HG03060 (cell line): ENCODE measurements around the gene PLEKHG4B.

Experiments
- ATAC-seq: cut with Tn5 transposase; IDR thresholded peaks from one replicate; pipeline ENCODE4 v1.9.1; 2021; ENCODE audit warnings: low read depth, moderate number of reproducible peaks; ENCODE audit not compliant: unreplicated experiment

Gene PLEKHG4B

DNA sequence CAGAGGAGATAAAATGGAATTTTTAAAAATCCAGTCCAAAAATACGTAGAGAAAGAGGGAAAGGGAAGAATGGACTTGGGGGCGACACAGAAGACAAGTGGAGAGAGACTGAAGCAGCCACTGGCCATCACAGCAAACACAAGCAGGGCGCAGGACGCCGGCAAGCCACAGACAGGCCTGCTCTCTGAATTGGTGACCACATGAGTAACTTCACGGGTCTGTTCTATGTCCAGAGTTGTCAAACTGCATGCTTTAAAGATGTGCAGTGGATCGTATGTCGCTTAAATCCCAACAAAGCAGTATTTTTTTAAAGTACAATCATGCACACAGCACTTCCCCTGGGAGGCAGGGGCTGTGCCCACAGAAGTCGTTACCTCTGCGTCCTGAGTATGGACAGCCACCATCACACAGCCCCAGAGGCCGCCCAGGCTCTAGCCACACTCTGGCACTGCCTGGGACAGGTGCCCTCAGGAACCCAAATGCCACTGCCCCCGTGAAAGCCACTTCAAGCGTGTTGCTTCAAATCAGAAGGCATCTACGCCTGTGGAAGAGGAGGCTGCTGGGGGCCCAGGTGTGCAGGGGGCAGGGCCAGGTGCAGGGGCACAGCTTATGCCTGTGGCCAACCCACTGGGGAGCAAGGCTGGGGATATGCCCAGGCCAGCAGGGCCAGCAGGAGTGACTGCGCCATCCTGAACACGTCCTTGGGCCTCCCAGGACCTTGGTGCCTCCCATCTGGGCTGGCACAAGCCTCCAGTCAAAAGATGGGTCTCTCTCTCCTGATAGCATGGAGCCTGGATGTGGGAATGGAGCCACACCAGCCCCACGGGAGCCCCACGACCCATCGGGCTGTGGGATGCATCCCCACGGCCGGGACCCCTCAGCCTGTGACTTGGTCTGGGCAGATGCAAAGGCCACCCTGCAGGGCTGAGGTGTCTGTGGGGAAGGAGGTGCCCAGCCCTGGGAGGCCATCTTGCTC, 93.4 kb downstream of the PLEKHG4B start:
- no peak for ATAC-seq

- no peak for ATAC-seq
Observed at GRCh38 chr5:186091-187041, 94.4 kb downstream of the PLEKHG4B start.

DNA sequence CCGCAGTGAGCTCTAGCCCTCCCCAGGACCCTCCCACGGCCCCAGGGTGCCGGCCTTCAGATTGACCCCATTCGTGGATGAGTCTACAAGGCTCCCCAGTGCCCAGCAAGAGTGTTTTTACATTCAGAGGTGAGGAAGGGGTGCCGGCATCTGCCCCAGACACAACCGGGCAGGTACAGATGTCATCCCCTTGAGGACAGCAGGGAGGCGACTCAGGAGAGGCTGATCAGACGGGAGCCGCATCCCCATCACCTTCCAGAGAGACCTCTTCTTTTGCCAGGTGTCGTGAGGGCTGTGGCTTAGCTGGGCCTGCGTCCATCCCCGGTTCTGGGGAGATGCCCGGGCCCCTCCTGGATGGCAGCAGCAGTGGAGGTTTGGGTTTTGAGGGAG, 95.1 kb downstream of the PLEKHG4B start:
- ATAC-seq = no peak

DNA sequence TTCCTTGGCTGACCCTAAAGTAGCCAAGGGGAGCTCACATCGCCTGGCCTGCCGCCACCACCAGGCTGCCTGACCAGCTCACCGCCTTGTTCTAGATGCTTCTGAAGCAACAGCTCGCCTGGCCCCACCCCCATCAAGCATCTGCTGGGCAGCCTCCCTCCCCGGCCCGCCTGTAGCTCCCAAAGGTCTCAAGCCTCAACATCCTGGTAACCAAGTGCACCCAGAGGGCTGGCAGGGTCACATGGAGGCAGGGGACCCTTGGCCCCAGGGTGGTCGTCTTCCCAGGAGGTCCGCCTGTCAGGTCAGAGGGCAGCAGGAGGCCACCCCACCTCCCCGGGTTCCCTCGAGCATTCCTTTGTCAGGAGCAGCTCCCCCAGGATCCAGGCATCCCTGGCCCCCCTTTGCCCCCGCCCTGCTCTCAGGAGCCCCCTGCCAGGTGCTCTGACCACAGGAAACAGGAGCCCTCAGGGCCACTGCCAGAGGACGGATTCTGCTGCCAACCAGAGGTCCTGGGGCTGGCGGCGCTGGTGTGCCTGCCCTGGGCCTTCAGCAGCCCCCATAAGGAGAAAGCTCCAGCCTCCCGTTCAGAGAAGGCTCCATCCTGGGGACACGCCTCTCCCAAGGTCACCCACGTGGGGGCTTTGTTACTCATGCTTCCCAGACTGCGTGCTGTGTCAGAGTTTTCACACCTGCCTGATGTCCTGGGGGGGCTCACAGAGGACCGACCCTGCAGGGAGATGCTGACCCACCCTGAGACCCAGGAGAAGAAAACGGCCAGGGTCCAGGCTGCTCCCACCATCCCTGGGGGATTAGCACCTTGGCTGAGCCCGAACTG, 95.9 kb downstream of the PLEKHG4B start:
- no peak for ATAC-seq

GRCh38 chr5:188488-189481, 96.8 kb downstream of the PLEKHG4B start:
- peak; percentile 49 for ATAC-seq

GRCh38 chr5:189486-189885, 97.5 kb downstream of the PLEKHG4B start:
- ATAC-seq = no peak

DNA sequence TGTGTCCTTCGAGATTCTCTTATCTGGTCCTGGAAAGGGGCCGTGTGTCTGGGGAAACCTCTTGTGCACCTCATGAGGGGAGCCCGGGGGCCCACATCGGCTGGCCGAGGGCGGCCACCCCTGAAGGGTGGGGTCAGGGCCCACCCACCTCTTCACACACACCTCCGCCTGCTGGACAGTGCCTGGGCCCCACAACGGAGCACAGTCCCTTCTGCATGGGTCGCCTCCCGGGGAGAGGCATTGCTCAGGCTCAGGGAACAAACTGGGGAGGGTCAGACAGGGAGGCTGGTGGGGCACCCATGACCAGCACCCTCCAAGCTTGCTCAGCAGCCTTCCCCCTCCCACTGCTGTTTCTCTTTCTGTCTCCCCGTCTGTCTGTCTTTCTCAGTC, 98.0 kb downstream of the PLEKHG4B start:
- ATAC-seq = no peak

GRCh38 chr5:190366-191035, 98.5 kb downstream of the PLEKHG4B start:
- ATAC-seq = no peak

DNA sequence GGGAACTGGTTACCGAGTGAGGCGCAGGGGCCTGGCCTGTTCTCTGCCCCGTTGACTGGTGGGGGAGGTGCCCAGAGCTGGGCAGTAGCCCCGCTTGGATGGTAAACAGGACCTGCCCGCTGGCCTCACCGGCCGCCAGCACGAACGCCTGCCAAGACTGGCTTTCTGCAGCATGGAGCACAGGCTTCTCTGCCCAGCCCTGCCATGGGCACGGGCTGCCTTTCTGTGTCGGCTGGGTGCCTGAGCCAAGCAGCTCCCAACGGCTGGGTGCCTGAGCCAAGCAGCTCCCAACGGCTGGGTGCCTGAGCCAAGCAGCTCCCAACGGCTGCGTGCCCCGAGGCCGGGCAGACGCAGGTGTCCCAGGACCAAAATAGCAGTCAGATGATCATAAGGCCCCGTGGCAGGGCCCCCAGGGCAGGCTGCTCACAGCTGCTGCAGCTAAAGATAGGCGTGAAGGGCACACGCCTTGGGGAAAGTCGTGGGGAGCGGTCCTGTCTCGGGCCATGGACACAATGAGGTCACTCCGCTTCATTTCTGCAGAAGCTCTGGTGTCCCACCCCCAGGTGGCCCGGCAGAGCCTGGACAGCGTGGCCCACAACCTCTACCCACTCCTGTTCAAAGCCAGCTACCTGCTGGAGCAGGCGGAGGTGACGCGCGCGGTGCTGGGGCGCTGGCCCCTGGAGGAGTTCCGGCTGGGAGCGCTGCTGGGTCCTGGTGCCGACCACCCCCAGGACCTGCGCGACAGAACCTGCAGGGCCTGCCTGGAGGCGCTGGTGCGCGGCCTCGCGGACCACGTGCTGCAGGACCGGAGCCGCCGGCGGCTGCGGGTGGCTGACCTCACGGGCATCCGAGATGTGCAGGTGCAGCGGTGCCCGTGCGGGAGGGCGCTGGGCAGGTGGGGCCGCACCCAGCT, 99.3 kb downstream of the PLEKHG4B start, which contains the start of gene LRRC14B:
Gene LRRC14B (plus strand): TSS at position 460 of the 913 bp plus-strand sequence. CDS start 44 bp downstream, at position 504.
- ATAC-seq = no peak

GRCh38 chr5:191949-192690, 100.2 kb downstream of the PLEKHG4B start:
- ATAC-seq = no peak

- no peak for ATAC-seq
Observed at GRCh38 chr5:192691-192969, 100.7 kb downstream of the PLEKHG4B start.

DNA sequence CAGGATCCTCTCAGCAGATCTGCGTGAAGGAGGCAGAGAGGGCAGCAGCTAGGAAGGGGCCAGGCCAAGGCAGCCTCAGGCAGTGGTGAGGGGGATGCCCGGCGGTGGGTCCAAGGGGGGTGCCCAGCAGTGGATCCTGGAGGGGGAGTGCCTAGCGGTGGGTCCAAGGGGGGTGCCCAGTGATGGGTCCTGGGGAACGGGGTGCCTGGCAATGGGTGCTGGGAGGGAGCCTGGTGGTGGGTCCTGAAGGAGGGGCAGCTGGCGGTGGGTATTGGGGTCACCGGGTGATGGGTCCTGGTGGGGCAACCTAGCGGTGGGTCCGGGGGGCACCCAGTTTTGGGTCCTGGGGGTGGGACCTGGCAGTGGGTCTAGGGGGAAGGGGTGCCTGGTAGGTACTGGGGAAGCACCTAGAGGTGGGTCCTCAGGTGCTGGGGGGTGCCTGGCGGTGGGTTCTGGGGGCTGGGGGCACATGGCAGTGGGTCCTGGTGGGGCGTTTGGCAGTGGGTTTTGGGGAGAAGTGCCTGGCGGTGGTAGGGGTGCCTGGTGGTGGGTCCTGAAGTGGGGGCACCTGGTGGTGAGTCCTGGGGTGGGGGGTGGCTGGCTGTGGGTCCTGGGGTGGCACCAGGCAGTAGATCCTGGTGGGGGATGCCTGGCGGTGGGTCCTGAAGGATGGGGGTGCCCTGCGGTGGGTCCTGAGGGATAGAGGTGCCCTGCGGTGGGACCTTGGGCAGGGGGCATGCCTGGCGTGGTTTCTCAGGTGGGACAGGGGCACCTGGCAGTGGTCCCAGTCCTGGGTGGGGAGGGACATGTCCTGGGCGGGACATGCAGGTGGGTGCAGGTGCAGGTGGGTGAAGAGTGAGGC, 101.2 kb downstream of the PLEKHG4B start:
- no peak for ATAC-seq

DNA sequence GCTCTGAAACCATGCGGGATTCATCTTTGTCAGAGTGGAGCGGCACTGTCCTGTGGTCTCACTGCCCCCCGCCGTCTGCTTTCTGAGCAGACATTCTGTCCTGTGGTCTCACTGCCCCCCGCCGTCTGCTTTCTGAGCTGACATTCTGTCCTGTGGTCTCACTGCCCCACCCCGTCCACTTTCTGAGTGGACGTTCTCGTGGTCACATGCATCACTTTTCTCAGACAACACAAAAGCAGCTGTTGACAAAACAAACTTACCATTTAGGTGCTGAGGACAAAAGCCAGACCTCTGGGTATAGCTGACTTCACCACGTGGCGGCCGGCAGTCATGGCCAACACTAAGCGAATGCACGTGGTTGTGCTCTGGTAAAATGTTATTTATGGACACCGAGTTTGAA, 102.1 kb downstream of the PLEKHG4B start:
- ATAC-seq = no peak

DNA sequence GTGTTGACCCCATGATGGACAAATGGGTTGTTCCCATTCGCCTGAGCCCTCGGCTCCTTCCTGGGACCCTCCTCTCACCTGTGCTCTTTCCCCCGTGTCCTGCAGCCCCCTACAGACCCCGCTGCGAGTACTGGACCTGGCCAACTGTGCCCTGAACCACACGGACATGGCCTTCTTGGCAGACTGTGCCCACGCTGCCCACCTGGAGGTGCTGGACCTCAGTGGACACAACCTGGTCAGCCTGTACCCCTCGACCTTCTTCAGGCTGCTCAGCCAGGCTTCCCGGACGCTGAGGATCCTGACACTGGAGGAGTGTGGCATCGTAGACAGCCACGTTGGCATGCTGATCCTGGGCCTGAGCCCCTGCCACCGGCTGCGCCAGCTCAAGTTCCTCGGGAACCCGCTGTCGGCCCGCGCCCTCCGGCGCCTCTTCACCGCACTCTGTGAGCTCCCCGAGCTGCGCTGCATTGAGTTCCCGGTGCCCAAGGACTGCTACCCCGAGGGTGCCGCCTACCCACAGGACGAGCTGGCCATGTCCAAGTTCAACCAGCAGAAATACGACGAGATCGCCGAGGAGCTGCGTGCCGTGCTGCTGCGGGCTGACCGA, 102.7 kb downstream of the PLEKHG4B start:
- no peak for ATAC-seq

GRCh38 chr5:195401-196160, 103.6 kb downstream of the PLEKHG4B start:
- no peak for ATAC-seq
